ENCODE data around the gene FALEC. TPM values are rescaled to one million over a fixed set of nuclear protein-coding genes. Genes with fewer than 3 reads are reported as not detected.
"Not testable (repeated sequence)": the region's sequence is repeated elsewhere in the genome, so short reads cannot be mapped to it uniquely, and the experiment has no call there.

FALEC gene
- polyA plus RNA-seq, 3 donors, result 0.36 to 0.83 (median 0.52) TPM

DNA sequence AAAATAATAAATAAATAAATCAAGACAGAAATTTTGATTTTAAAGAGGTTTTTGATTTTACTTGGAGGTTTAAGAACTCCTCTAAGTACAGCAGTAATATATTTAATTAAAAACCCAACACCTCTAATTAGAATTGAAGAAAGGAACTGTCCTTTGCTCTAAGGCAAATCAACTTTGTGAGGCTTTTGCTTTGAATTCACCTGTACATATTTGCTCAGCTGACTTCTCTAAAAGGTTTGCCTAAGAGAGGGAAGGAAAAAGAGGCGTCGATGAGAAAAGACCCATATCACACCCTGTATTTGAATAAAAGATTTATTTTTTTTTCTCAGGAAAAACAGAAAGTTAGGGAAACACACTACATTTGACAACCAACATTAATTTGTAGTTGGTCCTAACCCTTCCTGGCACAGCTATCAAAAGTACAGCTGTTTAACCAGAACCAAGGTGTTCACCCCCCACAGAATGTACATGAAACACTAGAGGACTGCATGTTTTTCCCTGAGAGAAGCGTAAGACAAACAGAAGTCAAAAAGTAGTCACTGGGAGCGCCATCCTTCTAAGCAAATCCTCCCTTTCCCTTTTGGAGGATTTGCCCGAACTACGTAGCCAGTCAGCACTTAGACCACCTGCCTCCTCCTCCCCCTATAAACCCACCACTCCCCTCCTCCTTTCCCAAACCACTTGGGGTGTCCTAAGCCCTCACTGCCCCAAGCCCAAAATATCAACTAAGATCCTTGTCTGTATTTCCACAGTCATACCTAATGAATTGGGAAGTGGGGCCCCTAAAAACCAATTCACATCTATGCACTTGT is 58.9 kb downstream of the FALEC start:
- no peak for DNase-seq

- DNase-seq, result no peak
Observed at GRCh38 chr1:150575072-150575489, 59.5 kb downstream of the FALEC start.

DNA sequence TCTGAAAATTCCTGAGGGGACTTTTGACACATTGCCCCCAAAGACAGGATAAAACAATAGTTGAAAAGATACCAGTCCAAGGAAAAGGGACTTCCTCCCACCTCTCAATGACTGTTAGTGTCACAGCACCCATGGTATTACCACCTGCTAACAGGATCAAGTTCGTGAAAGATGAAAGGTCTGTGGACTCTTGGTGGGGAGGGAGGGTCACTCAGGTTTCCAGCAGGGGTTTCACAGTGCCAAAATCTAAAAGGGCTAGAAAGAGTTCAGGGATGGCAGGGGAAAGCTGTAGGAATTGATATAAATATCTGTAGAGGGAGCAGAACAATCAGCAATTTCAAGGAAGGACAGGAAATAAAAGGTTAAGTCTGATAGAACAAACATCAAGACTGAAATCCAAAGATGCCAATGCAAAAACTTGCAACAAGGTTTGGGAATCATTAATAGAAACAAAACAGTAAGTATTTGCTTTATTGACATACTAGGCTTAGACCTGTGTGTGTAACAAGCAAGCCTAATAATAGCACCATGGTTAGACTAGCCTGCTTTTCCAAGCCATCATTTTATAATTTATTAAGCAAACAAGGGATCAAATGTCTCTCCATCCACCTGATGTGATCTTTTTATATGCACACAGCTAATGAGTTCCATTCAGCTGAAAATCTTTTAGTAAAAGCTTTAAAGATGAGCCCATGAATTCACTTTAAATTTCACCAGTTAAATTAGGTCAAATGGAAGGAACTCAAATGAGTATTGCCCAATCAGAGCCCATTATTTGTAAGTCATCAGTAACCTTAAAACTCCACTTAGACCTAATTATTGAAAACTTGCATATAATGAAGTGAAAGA is 60.2 kb downstream of the FALEC start:
- no peak for DNase-seq

DNA sequence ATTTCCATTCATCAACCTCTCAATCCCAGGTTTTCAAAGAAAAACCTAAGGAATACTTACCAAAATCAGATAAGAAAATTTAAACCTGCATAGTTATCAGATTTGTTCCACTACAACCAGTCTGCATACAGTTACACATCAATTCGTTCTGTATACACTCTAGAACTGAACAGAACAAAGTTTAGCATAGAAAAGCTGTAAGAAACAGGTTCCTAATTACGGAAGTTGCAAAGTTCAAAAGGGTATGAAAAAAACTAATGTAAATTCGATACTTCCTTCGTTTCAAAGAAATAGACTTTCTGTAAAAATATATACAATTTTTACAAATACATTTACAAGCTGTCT is 60.8 kb downstream of the FALEC start:
- DNase-seq, result no peak

- no peak for DNase-seq
Observed at GRCh38 chr1:150576794-150577556, 61.4 kb downstream of the FALEC start.

GRCh38 chr1:150577557-150578271 is 62.2 kb downstream of the FALEC start:
- no peak for DNase-seq

GRCh38 chr1:150578272-150579109 is 62.9 kb downstream of the FALEC start:
- DNase-seq, result peak; percentile 67

GRCh38 chr1:150579110-150579944 is 63.8 kb downstream of the FALEC start, which contains the start of gene MCL1:
MCL1 (minus strand) TSS chr1:150579610; CDS start chr1:150579530, 80 bp downstream.
- peak; percentile 96 for DNase-seq

GRCh38 chr1:150579945-150580642 is 64.5 kb downstream of the FALEC start:
- DNase-seq, result no peak

DNA sequence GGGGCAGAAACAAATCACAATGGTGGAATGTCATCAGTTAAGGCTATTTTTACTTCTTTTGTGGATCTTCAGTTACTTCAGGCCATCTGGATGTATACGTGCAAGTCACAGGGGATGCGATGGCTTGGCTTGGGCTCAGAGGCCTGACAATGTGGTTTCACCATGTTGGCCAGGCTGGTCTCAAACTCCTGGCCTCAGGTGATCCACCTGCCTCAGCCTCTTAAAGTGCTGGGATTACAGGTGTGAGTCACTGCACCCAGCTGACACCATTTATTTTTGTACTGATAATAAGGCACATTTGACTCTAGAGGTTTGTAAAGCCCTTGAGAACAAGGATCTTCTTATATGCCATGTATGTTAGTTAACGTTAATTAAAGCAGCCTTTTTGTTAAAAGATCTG is 65.4 kb downstream of the FALEC start:
- not testable (repeated sequence) for DNase-seq

GRCh38 chr1:150581437-150581836 is 65.9 kb downstream of the FALEC start:
- DNase-seq, result not testable (repeated sequence)

GRCh38 chr1:150581962-150582361 is 66.4 kb downstream of the FALEC start:
- not testable (repeated sequence) for DNase-seq

- no peak for DNase-seq
Observed at GRCh38 chr1:150582371-150582770, 66.8 kb downstream of the FALEC start.

Other genes with a start within 250 kb of the FALEC start
- 100 to 1,000 TPM; 191 to 203 (median 199) TPM for gene APH1A, start 246.7 kb upstream of the FALEC start, polyA plus RNA-seq (ENCODE audit: insufficient read length in 3 of 3)
- gene C1orf54, start 243.0 kb upstream of the FALEC start, polyA plus RNA-seq (ENCODE audit: insufficient read length in 3 of 3), result 10 to 100 TPM; 35.8 to 47.1 (median 45.3) TPM
- gene CIART, start 233.2 kb upstream of the FALEC start, polyA plus RNA-seq (ENCODE audit: insufficient read length in 3 of 3), result 1 to 10 TPM; 7.6 to 9.0 (median 8.5) TPM
- 10 to 100 TPM; 75.9 to 92.9 (median 83.2) TPM for gene MRPS21, start 221.9 kb upstream of the FALEC start, polyA plus RNA-seq (ENCODE audit: insufficient read length in 3 of 3)
- 100 to 1,000 TPM in 2 of 3 donors, 10 to 100 TPM in 1; 58.3 to 114 (median 107) TPM for gene PRPF3, start 194.2 kb upstream of the FALEC start, polyA plus RNA-seq (ENCODE audit: insufficient read length in 3 of 3)
- gene RPRD2, start 151.6 kb upstream of the FALEC start, polyA plus RNA-seq (ENCODE audit: insufficient read length in 3 of 3), result 10 to 100 TPM; 48.9 to 57.3 (median 56.5) TPM
- gene TARS2, start 28.3 kb upstream of the FALEC start, polyA plus RNA-seq (ENCODE audit: insufficient read length in 3 of 3), result 10 to 100 TPM; 19.5 to 34.3 (median 30.1) TPM
- 10 to 100 TPM; 13.0 to 15.0 (median 13.9) TPM for gene ECM1, start 7.6 kb upstream of the FALEC start, polyA plus RNA-seq (ENCODE audit: insufficient read length in 3 of 3)
- gene ADAMTSL4, start 33.7 kb downstream of the FALEC start, polyA plus RNA-seq (ENCODE audit: insufficient read length in 3 of 3), result 10 to 100 TPM; 13.5 to 17.7 (median 13.6) TPM
- gene MCL1, start 63.9 kb downstream of the FALEC start, polyA plus RNA-seq (ENCODE audit: insufficient read length in 3 of 3), result 100 to 1,000 TPM; 149 to 153 (median 150) TPM
- gene ENSA, start 113.9 kb downstream of the FALEC start, polyA plus RNA-seq (ENCODE audit: insufficient read length in 3 of 3), result 100 to 1,000 TPM; 224 to 247 (median 227) TPM
- 10 to 100 TPM; 36.2 to 43.7 (median 37.5) TPM for gene GOLPH3L, start 181.4 kb downstream of the FALEC start, polyA plus RNA-seq (ENCODE audit: insufficient read length in 3 of 3)
- gene HORMAD1, start 205.1 kb downstream of the FALEC start, polyA plus RNA-seq (ENCODE audit: insufficient read length in 3 of 3), result not detected

Measured in renal pelvis (tissue), 4 donors.